Measurements from ENCODE around the gene OGN. TPM values are rescaled to one million over a fixed set of nuclear protein-coding genes. Genes with fewer than 3 reads are reported as not detected.

The OGN gene
- total and polyA plus RNA-seq, 2 donors (not counting 3 experiments of a cell fraction or from before 2014, with no cell fraction given): not detected

DNA sequence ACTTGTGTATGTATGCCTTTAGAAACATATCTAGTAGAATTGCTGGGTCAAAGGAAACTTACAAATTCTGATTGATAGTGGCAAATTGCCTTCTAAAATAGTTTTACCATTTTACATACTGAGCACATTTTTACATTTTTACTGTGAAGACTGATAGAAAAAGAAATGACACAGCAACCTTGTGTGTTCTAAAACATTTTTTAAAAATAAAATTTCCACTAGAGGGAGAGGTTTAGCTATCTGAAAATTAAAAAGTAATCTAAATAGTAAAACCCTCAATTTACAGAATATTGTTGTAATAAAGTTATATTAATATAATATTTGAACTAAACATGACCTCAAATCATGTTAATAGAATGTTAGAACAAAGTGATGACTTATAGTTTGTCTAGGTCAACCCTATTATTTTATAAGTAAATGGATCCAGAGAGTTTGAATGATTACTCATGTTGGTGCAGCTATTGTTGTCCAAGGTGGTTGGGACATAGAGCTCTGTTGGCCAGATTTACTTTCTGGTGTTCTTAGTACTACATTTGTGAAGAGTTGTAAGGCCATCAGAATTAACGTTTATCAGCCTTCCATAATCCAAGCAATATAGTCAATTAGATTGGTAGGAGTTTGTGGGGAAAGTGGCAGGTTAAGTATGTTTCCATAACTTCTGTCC, 61.4 kb downstream of the OGN start:
- no peaks in the 10 kb centered on the region for H3K4me1 ChIP-seq (ENCODE audit: control insufficient read depth, extremely low read depth, insufficient read depth, low read length)
- ChIA-PET POLR2A (no interaction called here), CTCF (interaction anchor here (0.7 to 2.6 kb wide), 11 partner anchors 11 to 291 kb away, joined by 3 to 13 read pairs (median 4); no protein-coding TSS in a partner anchor)
- peak; percentile 6 for DNase-seq (ENCODE audit: low read depth, low spot score)
- no peak overlapping the region for H3K27ac ChIP-seq (ENCODE audit: insufficient read depth, low read depth, low read length)
- no peak for FAIRE-seq
- TF ChIP-seq, protein P1, sequence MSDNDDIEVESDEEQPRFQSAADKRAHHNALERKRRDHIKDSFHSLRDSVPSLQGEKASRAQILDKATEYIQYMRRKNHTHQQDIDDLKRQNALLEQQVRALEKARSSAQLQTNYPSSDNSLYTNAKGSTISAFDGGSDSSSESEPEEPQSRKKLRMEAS (IDR thresholded peaks at IDR 0.05; ENCODE audit: insufficient read depth, insufficient read length): no peak
- TF ChIP-seq EZH2 (IDR thresholded peaks at IDR 0.05; ENCODE audit: borderline replicate concordance, low read depth, low read length, severe bottlenecking) (no peak), MYC (IDR thresholded peaks at IDR 0.05; ENCODE audit: low read depth, low read length) (no peak), GATA2 (IDR thresholded peaks at IDR 0.05; ENCODE audit: insufficient read depth, insufficient read length, low read depth, low read length) (no peak), JUN (IDR thresholded peaks at IDR 0.05; ENCODE audit: borderline replicate concordance, insufficient read depth, insufficient read length, low read depth) (no peak), POLR2A (IDR thresholded peaks at IDR 0.05; ENCODE audit: low read depth, low read length) (no peak), POLR2AphosphoS5 (IDR thresholded peaks at IDR 0.05; ENCODE audit: insufficient read depth, low read depth, low read length) (no peak), FOS (IDR thresholded peaks at IDR 0.05; ENCODE audit: borderline replicate concordance, insufficient read depth, low read length) (no peak)
- TF ChIP-seq, protein P2, sequence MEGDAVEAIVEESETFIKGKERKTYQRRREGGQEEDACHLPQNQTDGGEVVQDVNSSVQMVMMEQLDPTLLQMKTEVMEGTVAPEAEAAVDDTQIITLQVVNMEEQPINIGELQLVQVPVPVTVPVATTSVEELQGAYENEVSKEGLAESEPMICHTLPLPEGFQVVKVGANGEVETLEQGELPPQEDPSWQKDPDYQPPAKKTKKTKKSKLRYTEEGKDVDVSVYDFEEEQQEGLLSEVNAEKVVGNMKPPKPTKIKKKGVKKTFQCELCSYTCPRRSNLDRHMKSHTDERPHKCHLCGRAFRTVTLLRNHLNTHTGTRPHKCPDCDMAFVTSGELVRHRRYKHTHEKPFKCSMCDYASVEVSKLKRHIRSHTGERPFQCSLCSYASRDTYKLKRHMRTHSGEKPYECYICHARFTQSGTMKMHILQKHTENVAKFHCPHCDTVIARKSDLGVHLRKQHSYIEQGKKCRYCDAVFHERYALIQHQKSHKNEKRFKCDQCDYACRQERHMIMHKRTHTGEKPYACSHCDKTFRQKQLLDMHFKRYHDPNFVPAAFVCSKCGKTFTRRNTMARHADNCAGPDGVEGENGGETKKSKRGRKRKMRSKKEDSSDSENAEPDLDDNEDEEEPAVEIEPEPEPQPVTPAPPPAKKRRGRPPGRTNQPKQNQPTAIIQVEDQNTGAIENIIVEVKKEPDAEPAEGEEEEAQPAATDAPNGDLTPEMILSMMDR (IDR thresholded peaks at IDR 0.05; ENCODE audit: extremely low read depth in 1 of 2, insufficient read depth in 1 of 2, low read depth in 1 of 2, low read length in 2 of 2): no peak
- no peaks in the 10 kb centered on the region for H3K79me2 ChIP-seq (ENCODE audit: control insufficient read depth, insufficient read depth, low read length)
- H3K9ac ChIP-seq (replicated peaks; ENCODE audit: extremely low read depth, insufficient read depth, low read length): no peak overlapping the region
- no peaks in the 10 kb centered on the region for H3K27me3 ChIP-seq (ENCODE audit: control insufficient read depth in 2 of 2, insufficient read depth in 2 of 2, low read length in 2 of 2)
- H3K9me1 ChIP-seq (replicated peaks; ENCODE audit: control insufficient read depth, extremely low read depth, insufficient read depth, low read length): no peaks in the 10 kb centered on the region
- no TSS peak for BruUV-seq (replicated peaks)
- H4K20me1 ChIP-seq (replicated peaks; ENCODE audit: control insufficient read depth, extremely low read depth, insufficient read depth, low read length): no peaks in the 10 kb centered on the region
- dilution Hi-C loops (cut with MboI; ENCODE audit: extremely low pct_ligation_motif_present, low sequenced_read_pairs): no loop called here
- intact Hi-C loops (cut with micrococcal nuclease): loop anchor here (5.0 kb wide), 1 partner anchor 289 kb away; no protein-coding TSS in a partner anchor
- no peak overlapping the region for H2AFZ ChIP-seq (ENCODE audit: low read depth, low read length)
- H3K4me3 ChIP-seq (replicated peaks in 1 of 3; ENCODE audit: insufficient read depth in 1 of 3, low read depth in 1 of 3, low read length in 3 of 3): no peak overlapping the region
- no peak overlapping the region for H3K4me2 ChIP-seq (ENCODE audit: insufficient read depth, low read length)
- no peaks in the 10 kb centered on the region for H3K36me3 ChIP-seq (ENCODE audit: control insufficient read depth in 2 of 2, extremely low read depth in 1 of 2, insufficient read depth in 2 of 2, low read length in 2 of 2)
- H3K9me3 ChIP-seq (replicated peaks; ENCODE audit: control insufficient read depth, insufficient read depth, low read length): no peaks in the 10 kb centered on the region

All from endothelial cell of umbilical vein (primary cell).